ENCODE results near the gene EML1. TPM values are rescaled to one million over a fixed set of nuclear protein-coding genes. Genes with fewer than 3 reads are reported as not detected.

EML1 gene
- total RNA-seq, 1 donor from 2014 or later, result 0.98 TPM

DNA sequence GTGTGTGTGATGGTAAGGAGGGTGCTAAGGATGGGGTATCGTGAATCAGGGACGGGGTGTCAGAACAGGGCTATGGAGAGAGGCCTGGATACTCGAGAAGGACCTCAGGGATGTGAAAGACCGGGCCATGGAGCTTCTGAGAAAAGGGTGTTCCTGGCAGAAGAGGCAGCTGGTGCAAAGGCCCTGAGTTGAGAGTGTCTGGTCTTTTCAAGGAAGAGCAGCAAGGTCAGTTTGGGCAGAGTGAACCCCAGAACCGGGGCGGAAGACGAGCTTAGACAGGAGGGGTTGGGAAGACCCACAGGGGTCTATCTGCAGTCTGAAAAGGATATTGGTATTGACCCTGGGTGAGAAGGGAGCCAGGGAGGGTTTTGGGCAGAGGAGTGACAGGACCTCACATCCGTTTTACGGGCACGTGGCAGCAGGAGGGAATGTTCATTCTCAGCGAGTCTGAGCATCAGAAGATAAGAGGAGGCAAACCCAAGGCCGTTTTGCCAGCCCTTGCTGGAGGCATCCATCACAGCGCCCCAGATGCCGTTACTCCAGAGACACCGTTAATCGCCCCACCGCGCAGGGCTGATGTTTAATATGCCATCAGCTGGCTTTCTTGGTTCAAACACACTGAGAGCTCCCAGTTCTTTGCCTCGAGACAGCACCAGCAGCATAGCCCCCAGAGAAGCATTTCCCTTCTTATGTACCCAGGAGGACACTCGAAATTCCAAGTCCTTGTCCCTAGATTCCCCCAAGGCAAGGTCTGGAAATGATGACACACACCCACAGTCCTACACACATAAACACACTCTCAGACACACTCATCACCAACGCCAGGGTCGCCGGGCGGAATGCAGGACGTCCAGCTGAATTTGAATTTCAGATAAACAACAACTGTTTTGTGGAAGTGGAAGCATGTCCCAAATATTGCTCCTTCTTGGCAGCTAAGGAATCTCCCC is 41.4 kb upstream of the EML1 start:
- peaks cover 2% of the 10 kb centered on the region for H3K4me1 Mint-ChIP-seq
- H3K27me3 Mint-ChIP-seq, result peaks cover 27% of the 10 kb centered on the region
- H3K4me3 Mint-ChIP-seq, result no peak overlapping the region
- H3K27ac Mint-ChIP-seq, result no peak overlapping the region
- no peaks in the 10 kb centered on the region for H3K36me3 Mint-ChIP-seq (ENCODE audit: low read depth)
- intact Hi-C loops (cut with micrococcal nuclease), result no loop called here
- no peaks in the 10 kb centered on the region for H3K9me3 Mint-ChIP-seq
- DNase-seq, result no peak

DNA sequence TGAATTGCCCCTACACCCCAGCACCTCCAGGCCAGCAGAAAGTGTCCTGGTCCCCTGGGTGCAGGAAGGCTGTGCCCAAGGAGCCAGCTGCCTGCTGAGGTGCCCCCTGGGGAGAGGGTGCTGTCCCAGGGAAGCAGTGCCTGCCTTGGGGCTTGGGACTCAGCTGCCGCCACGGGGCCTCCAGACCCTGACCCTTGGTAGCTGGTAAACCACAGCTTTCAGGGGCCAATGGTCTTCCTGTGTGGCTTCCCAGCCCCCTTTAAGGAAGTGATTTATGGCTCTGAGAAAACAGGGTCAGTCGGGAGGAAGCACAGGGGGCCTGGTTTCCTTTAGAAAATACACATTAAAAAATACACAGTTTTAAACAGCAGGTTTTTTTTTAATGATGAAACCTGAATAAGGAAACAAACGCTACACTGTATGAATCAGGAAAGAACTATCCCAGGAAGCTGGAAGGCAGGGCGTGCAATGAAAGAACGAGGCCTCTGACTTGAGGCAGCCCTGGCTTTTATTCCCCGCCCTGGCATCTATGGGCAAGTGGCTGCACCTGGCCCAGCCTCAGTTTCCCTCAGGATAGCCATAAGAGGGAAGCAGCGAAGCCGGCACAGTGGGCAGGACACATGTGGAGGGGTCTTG is 40.6 kb upstream of the EML1 start:
- DNase-seq, result no peak
- H3K4me1 Mint-ChIP-seq, result peaks cover 2% of the 10 kb centered on the region
- intact Hi-C loops (cut with micrococcal nuclease), result no loop called here
- H3K4me3 Mint-ChIP-seq, result no peak overlapping the region
- no peaks in the 10 kb centered on the region for H3K36me3 Mint-ChIP-seq (ENCODE audit: low read depth)
- peaks cover 24% of the 10 kb centered on the region for H3K27me3 Mint-ChIP-seq
- H3K27ac Mint-ChIP-seq, result no peak overlapping the region
- H3K9me3 Mint-ChIP-seq, result no peaks in the 10 kb centered on the region

- DNase-seq, result no peak
- peaks cover 2% of the 10 kb centered on the region for H3K4me1 Mint-ChIP-seq
- peaks cover 24% of the 10 kb centered on the region for H3K27me3 Mint-ChIP-seq
- no peak overlapping the region for H3K4me3 Mint-ChIP-seq
- intact Hi-C loops (cut with micrococcal nuclease), result no loop called here
- no peaks in the 10 kb centered on the region for H3K36me3 Mint-ChIP-seq (ENCODE audit: low read depth)
- H3K27ac Mint-ChIP-seq, result no peak overlapping the region
- no peaks in the 10 kb centered on the region for H3K9me3 Mint-ChIP-seq
Observed at GRCh38 chr14:99753225-99754140, 39.7 kb upstream of the EML1 start.

DNA sequence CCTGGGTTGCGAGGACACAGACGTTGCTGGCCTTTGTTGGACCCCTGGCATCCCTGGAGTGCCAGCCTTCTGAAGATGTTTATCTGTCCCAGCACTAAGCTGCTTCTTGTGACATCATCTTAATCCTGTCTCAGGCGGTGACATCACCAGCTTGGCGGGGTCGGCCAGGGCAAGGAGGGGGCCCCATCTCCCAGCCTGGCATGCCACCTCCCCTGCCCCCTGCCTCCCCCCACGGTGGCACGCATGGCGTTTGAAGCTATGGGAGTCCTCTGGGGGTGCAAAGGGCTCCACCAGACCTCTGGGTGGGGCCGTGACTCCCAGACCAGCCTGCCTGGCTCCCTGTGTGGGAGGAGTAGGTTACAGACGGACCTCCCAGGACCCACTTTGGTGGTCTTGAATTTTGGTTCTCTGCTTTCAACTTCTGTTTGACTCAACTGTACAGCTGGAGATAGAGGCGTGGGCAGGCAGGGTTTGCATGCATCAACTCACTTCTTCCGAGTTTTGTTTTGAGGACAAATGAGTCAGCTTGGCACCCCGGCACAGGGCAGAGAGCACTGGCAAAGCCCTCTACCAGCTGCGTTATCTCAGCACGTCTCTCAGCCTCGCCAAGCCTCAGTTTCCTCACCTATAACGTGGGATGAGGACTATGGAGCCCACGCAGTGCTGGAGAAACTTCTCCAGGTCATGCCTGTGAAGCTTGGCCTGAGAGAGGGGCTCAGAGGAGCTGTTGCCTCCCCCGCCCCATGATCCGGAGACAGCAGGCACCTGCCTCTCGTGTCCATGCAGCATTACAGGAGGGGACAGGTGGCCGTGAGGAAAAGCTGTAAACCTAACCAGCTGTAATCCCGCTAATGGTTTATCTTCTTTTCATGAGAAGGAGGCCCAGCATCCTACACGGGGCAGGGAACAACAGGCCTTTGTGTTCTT is 38.8 kb upstream of the EML1 start:
- Mint-ChIP-seq H3K4me3 (no peak overlapping the region), H3K4me1 (peaks cover 2% of the 10 kb centered on the region), H3K27ac (no peak overlapping the region), H3K36me3 (ENCODE audit: low read depth) (no peaks in the 10 kb centered on the region), H3K27me3 (peaks cover 24% of the 10 kb centered on the region), H3K9me3 (no peaks in the 10 kb centered on the region)
- intact Hi-C loops (cut with micrococcal nuclease), result no loop called here
- no peak for DNase-seq

- Mint-ChIP-seq H3K4me1 (peaks cover 2% of the 10 kb centered on the region), H3K27ac (no peak overlapping the region), H3K36me3 (ENCODE audit: low read depth) (no peaks in the 10 kb centered on the region), H3K27me3 (peaks cover 22% of the 10 kb centered on the region), H3K9me3 (no peaks in the 10 kb centered on the region), H3K4me3 (no peak overlapping the region)
- intact Hi-C loops (cut with micrococcal nuclease), result no loop called here
- DNase-seq, result no peak
Observed at GRCh38 chr14:99755068-99755405, 38.2 kb upstream of the EML1 start.

DNA sequence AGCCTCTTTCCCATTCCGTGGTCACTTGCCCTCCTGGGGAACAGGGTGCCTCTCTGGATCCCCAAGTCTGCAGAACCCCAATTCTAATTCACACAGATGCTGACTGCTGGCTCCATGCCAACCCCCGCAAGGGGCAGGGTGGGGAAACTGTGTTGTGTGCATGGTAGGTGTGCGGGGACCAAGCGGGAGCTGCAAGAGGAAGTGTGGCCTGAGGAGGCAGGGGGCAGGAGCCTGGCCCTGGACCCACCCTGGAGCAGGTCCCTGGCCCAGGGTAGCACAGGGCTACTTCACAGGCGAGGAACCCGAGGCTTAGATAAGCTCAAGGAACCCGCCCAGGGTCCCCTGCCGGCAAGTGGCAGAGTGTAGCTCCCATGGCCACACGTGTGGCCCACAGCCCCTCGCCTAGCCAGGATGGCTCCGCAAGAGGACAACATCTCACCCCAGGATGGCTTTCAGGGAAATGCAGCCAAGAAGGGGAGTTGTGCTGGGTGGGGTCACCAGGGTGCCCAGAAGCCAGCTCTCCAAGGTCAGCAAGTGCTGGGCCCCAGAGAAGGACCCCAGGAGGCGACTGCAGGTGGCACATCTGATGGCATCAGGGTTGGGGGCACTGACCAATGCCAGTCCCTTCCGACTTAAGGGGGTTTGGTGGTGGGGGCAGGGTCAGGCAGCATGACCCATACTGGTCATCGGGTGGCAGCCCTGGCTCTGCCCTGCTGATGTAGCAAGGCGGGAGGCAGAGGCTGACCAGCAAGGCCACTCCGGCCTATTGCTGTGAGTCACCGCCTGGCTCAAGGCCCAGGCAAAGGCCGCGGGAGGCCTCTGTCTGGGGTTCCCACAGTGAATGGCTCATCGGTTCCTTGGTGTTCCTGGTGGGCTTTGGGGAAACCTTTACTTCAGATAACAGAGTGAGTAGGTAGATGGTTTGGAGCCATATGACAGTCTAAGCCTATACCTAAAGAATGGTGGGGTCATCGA is 37.3 kb upstream of the EML1 start:
- Mint-ChIP-seq H3K36me3 (ENCODE audit: low read depth) (no peaks in the 10 kb centered on the region), H3K27me3 (peaks cover 22% of the 10 kb centered on the region)

DNA sequence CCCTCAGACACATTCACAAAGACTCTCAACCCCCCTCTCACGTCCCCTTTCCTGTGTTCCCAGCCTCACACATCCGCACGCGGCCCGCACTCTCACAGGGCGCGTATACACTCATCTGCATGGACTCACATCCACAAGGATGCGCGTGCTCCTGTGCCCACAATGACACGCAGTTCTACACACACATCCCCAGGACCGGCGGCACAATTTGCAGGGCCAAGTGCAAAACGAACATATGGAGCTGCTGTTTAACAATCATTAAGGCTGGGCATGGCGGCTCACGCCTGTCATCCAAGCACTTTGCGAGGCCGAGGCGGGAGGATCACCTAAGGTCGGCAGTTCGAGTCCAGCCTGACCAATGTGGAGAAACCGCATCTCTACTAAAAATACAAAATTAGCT is 36.4 kb upstream of the EML1 start:
- intact Hi-C loops (cut with micrococcal nuclease), result no loop called here

More for the DNA sequence above, 37.3 kb upstream of the EML1 start:
- no peak overlapping the region for H3K4me3 Mint-ChIP-seq
- H3K27ac Mint-ChIP-seq, result no peak overlapping the region
- H3K9me3 Mint-ChIP-seq, result no peaks in the 10 kb centered on the region
- H3K4me1 Mint-ChIP-seq, result peaks cover 2% of the 10 kb centered on the region
- DNase-seq, result no peak
- intact Hi-C loops (cut with micrococcal nuclease), result no loop called here

GRCh38 chr14:99757331-99758070 is 35.7 kb upstream of the EML1 start:
- H3K4me1 Mint-ChIP-seq, result peaks cover 2% of the 10 kb centered on the region
- intact Hi-C loops (cut with micrococcal nuclease), result no loop called here
- no peaks in the 10 kb centered on the region for H3K36me3 Mint-ChIP-seq (ENCODE audit: low read depth)
- peaks cover 11% of the 10 kb centered on the region for H3K27me3 Mint-ChIP-seq
- DNase-seq, result no peak
- no peak overlapping the region for H3K27ac Mint-ChIP-seq
- no peaks in the 10 kb centered on the region for H3K9me3 Mint-ChIP-seq
- H3K4me3 Mint-ChIP-seq, result no peak overlapping the region

More for the DNA sequence above, 36.4 kb upstream of the EML1 start:
- Mint-ChIP-seq H3K36me3 (ENCODE audit: low read depth) (no peaks in the 10 kb centered on the region), H3K4me3 (no peak overlapping the region), H3K27ac (no peak overlapping the region), H3K9me3 (no peaks in the 10 kb centered on the region), H3K4me1 (peaks cover 2% of the 10 kb centered on the region), H3K27me3 (peaks cover 16% of the 10 kb centered on the region)
- no peak for DNase-seq

GRCh38 chr14:99758121-99758821 is 34.9 kb upstream of the EML1 start:
- H3K9me3 Mint-ChIP-seq, result no peaks in the 10 kb centered on the region
- intact Hi-C loops (cut with micrococcal nuclease), result no loop called here
- H3K4me1 Mint-ChIP-seq, result peaks cover 2% of the 10 kb centered on the region
- peaks cover 8% of the 10 kb centered on the region for H3K27me3 Mint-ChIP-seq
- no peaks in the 10 kb centered on the region for H3K36me3 Mint-ChIP-seq (ENCODE audit: low read depth)
- no peak overlapping the region for H3K27ac Mint-ChIP-seq
- H3K4me3 Mint-ChIP-seq, result no peak overlapping the region
- DNase-seq, result no peak

- DNase-seq, result no peak
- H3K27me3 Mint-ChIP-seq, result peaks cover 2% of the 10 kb centered on the region
- H3K36me3 Mint-ChIP-seq (ENCODE audit: low read depth), result no peaks in the 10 kb centered on the region
- no peaks in the 10 kb centered on the region for H3K4me1 Mint-ChIP-seq
- no peaks in the 10 kb centered on the region for H3K9me3 Mint-ChIP-seq
- no peak overlapping the region for H3K27ac Mint-ChIP-seq
- intact Hi-C loops (cut with micrococcal nuclease), result no loop called here
- H3K4me3 Mint-ChIP-seq, result no peak overlapping the region
Observed at GRCh38 chr14:99758872-99759545, 34.2 kb upstream of the EML1 start.

GRCh38 chr14:99759546-99759925 is 33.7 kb upstream of the EML1 start:
- Mint-ChIP-seq H3K27me3 (peaks cover 2% of the 10 kb centered on the region), H3K4me3 (no peak overlapping the region)

More at GRCh38 chr14:99759546-99759925, 33.7 kb upstream of the EML1 start:
- no peak for DNase-seq
- Mint-ChIP-seq H3K27ac (no peak overlapping the region), H3K36me3 (ENCODE audit: low read depth) (no peaks in the 10 kb centered on the region), H3K4me1 (no peaks in the 10 kb centered on the region), H3K9me3 (no peaks in the 10 kb centered on the region)
- intact Hi-C loops (cut with micrococcal nuclease), result no loop called here
